DOHH2 (cell line): ENCODE measurements around the gene ENO2.
"Not testable (repeated sequence)": the region's sequence is repeated elsewhere in the genome, so short reads cannot be mapped to it uniquely, and the experiment has no call there.

Experiments
- H3F3A ChIP-seq: fragments of 200-600 bp; sonication (generic), shearing (Covaris generic); 2 replicates; pipeline ENCODE4 v1.6.0; 2016; ENCODE audit warnings: antibody characterized with exemption, mild to moderate bottlenecking; ENCODE audit not compliant: control insufficient read depth, insufficient read depth
- H3K27ac ChIP-seq: fragments of 200-600 bp; sonication (generic); 2 replicates; pipeline ENCODE4 v1.5.1; 2014; ENCODE audit warnings: low read depth, mild to moderate bottlenecking, low read length, moderate library complexity
- H3K27me3 ChIP-seq: fragments of 200-600 bp; sonication (generic); 2 replicates; pipeline ENCODE4 v1.6.1; 2014; ENCODE audit warnings: mild to moderate bottlenecking, low read length, mixed read lengths; ENCODE audit not compliant: control insufficient read depth
- H3K36me3 ChIP-seq: fragments of 200-600 bp; sonication (generic); 2 replicates; pipeline ENCODE4 v1.6.1; 2014; ENCODE audit warnings: mild to moderate bottlenecking, low read length, moderate library complexity, mixed read lengths; ENCODE audit not compliant: control insufficient read depth
- H3K4me1 ChIP-seq: fragments of 200-600 bp; sonication (generic); 2 replicates; pipeline ENCODE4 v1.6.1; 2014; ENCODE audit warnings: mild to moderate bottlenecking, low read length, mixed read lengths; ENCODE audit not compliant: control insufficient read depth
- H3K4me2 ChIP-seq: fragments of 200-600 bp; sonication (generic); 2 replicates; pipeline ENCODE4 v1.6.0; 2014; ENCODE audit warnings: mild to moderate bottlenecking, low read length, moderate library complexity
- H3K4me3 ChIP-seq: fragments of 200-600 bp; sonication (generic); 2 replicates; pipeline ENCODE4 v1.5.1; 2014; ENCODE audit warnings: mild to moderate bottlenecking, low read length, mixed read lengths
- H3K79me2 ChIP-seq: fragments of 200-600 bp; sonication (generic); 2 replicates; pipeline ENCODE4 v1.6.1; 2014; ENCODE audit warnings: mild to moderate bottlenecking, low read length, mixed read lengths; ENCODE audit not compliant: control insufficient read depth
- H3K9me2 ChIP-seq: fragments of 200-600 bp; sonication (generic); replicated peaks from 2 replicates; pipeline ENCODE4 v1.6.1; 2014; ENCODE audit warnings: mild to moderate bottlenecking, low read length, mixed read lengths; ENCODE audit not compliant: control insufficient read depth
- H3K9me3 ChIP-seq: fragments of 200-600 bp; sonication (generic); 2 replicates; pipeline ENCODE4 v1.6.1; 2014; ENCODE audit warnings: antibody characterized with exemption, low read length, mixed read lengths; ENCODE audit not compliant: control insufficient read depth, insufficient read depth
- H4K20me1 ChIP-seq: fragments of 200-600 bp; sonication (generic); 2 replicates; pipeline ENCODE4 v1.6.0; 2014; ENCODE audit warnings: low read depth, mild to moderate bottlenecking, antibody characterized with exemption, low read length, moderate library complexity; ENCODE audit not compliant: control insufficient read depth, insufficient read depth
- CTCF ChIP-seq: fragments of 200-600 bp; sonication (generic); IDR thresholded peaks from one replicate; pipeline ENCODE4 v1.5.1; 2014; ENCODE audit warnings: antibody characterized with exemption, mild to moderate bottlenecking, low read depth, low read length; ENCODE audit not compliant: poor library complexity, severe bottlenecking
- EZH2phosphoT487 ChIP-seq: fragments of 200-600 bp; sonication (generic); IDR thresholded peaks from 2 replicates; pipeline ENCODE4 v1.6.1; 2017; ENCODE audit warnings: borderline replicate concordance, mild to moderate bottlenecking, antibody characterized with exemption, low read length, moderate library complexity, mixed read lengths

The ENO2 gene

GRCh38 chr12:6890789-6891645 is 23.4 kb upstream of the ENO2 start:
- Histone ChIP-seq H3K9me2 (no peaks in the 10 kb centered on the region), H3K27me3 (no peaks in the 10 kb centered on the region), H3K27ac (peak overlapping the region; percentile 67), H3F3A (0 out of 2 replicates have a peak, but pooled peaks cover 2% of the 10 kb centered on the region), H3K36me3 (no peaks in the 10 kb centered on the region), H3K79me2 (no peaks in the 10 kb centered on the region), H3K4me1 (peaks cover 17% of the 10 kb centered on the region), H4K20me1 (no peaks in the 10 kb centered on the region), H3K9me3 (no peaks in the 10 kb centered on the region), H3K4me3 (peak overlapping the region; percentile 79), H3K4me2 (peak overlapping the region; percentile 94)
- TF ChIP-seq EZH2phosphoT487 (no peak), CTCF (peak; percentile 85)

GRCh38 chr12:6891646-6892001 is 22.8 kb upstream of the ENO2 start:
- Histone ChIP-seq H3K9me2 (no peaks in the 10 kb centered on the region), H3K36me3 (no peaks in the 10 kb centered on the region), H4K20me1 (no peaks in the 10 kb centered on the region), H3K4me2 (peak overlapping the region; percentile 86), H3K9me3 (no peaks in the 10 kb centered on the region), H3K27ac (peak overlapping the region; percentile 67), H3K79me2 (no peaks in the 10 kb centered on the region), H3K4me3 (peak overlapping the region; percentile 72), H3K27me3 (no peaks in the 10 kb centered on the region), H3F3A (0 out of 2 replicates have a peak, but pooled peaks cover 2% of the 10 kb centered on the region), H3K4me1 (peaks cover 17% of the 10 kb centered on the region)
- TF ChIP-seq EZH2phosphoT487: no peak
- no peak for TF ChIP-seq CTCF

- not testable (repeated sequence) for H3K27ac ChIP-seq, H3K4me3 ChIP-seq, H3F3A ChIP-seq, H3K4me2 ChIP-seq, H3K36me3 ChIP-seq, H3K9me3 ChIP-seq, H4K20me1 ChIP-seq, H3K79me2 ChIP-seq, H3K27me3 ChIP-seq, H3K9me2 ChIP-seq
- H3K4me1 ChIP-seq: peaks cover 17% of the 10 kb centered on the region
These were observed 21.7 kb upstream of the ENO2 start for GRCh38 chr12:6892683-6893082.

- H3K27me3 ChIP-seq: no peaks in the 10 kb centered on the region
- no peaks in the 10 kb centered on the region for H4K20me1 ChIP-seq
- H3K27ac ChIP-seq: no peak overlapping the region
- H3F3A ChIP-seq: 0 out of 2 replicates have a peak, but pooled peaks cover 2% of the 10 kb centered on the region
- H3K9me2 ChIP-seq: no peaks in the 10 kb centered on the region
- H3K4me3 ChIP-seq: no peak overlapping the region
- no peaks in the 10 kb centered on the region for H3K9me3 ChIP-seq
- H3K79me2 ChIP-seq: no peaks in the 10 kb centered on the region
- H3K4me1 ChIP-seq: peaks cover 17% of the 10 kb centered on the region
- H3K4me2 ChIP-seq: no peak overlapping the region
- TF ChIP-seq CTCF (no peak), EZH2phosphoT487 (no peak)
- no peaks in the 10 kb centered on the region for H3K36me3 ChIP-seq
These were observed 20.1 kb upstream of the ENO2 start for GRCh38 chr12:6894321-6894720.
